Heart left ventricle (tissue), 13 donors: ENCODE measurements around the gene PKM.

Experiments
- POLR2A ChIP-seq, 2 donors: fragments of 450-650 bp; IDR thresholded peaks; one replicate each; pipeline ENCODE4 v1.6.1; 2017; ENCODE audit warnings: antibody characterized with exemption in 2 of 2, mild to moderate bottlenecking in 2 of 2, moderate library complexity in 2 of 2
- TF ChIP-seq, protein P1 (sequence below), 12 donors: fragments of 200-600 bp; sonication (generic) in 4 of 12; IDR thresholded peaks; one replicate each; pipeline versions ENCODE4 v1.5.0 to v1.8.0; 2018 to 2022; ENCODE audit warnings: antibody characterized with exemption in 12 of 12, mild to moderate bottlenecking in 5 of 12
- donor health status: ischemic (EF 13 %, LVEDD 7.1; RV severe dilation, severe dysfunction).
- donor health status: DM: no; HTN: yes; CAD: no.
- donor health status: DM: no; HTN: no; CAD: no.
- donor health status: ischemic (EF 25% LVEDD 6.9; RV normal size, moderate dysfunction).
- donor health status: ischemic (EF 25% LVEDD 5.7; RV mildly dilated, moderate dysfunction).
- donor health status: ischemic (EF 35%, LVEDD 5.7; RV mildly dilated, moderate dysfunction).
- donor health status: nonischemic (EF 11% LVEDD 7.7; RV severe dilation, severe dysfunction).
- donor health status: DM: yes; HTN: yes; CAD: no.
- donor health status: PGD.
- donor health status: ischemic (EF 29% LVEDD 5.4; RV normal size, mild dysfunction).
- donor health status: nonischemic (EF 23%, LVEDD 6.1; RV moderate dilation, normal function).

- no peak for TF ChIP-seq POLR2A (IDR thresholded peaks at IDR 0.05)
- TF ChIP-seq, protein P1, sequence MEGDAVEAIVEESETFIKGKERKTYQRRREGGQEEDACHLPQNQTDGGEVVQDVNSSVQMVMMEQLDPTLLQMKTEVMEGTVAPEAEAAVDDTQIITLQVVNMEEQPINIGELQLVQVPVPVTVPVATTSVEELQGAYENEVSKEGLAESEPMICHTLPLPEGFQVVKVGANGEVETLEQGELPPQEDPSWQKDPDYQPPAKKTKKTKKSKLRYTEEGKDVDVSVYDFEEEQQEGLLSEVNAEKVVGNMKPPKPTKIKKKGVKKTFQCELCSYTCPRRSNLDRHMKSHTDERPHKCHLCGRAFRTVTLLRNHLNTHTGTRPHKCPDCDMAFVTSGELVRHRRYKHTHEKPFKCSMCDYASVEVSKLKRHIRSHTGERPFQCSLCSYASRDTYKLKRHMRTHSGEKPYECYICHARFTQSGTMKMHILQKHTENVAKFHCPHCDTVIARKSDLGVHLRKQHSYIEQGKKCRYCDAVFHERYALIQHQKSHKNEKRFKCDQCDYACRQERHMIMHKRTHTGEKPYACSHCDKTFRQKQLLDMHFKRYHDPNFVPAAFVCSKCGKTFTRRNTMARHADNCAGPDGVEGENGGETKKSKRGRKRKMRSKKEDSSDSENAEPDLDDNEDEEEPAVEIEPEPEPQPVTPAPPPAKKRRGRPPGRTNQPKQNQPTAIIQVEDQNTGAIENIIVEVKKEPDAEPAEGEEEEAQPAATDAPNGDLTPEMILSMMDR (IDR thresholded peaks at IDR 0.05) = no peak
These were observed 56.3 kb downstream of the PKM start for GRCh38 chr15:72174551-72175165.
